MM.1S (cell line): ENCODE data around the gene WDFY2.

ENCODE experiments used
- DNase-seq: peaks from one replicate; pipeline ENCODE4 v3.0.0-alpha.2; 2015
- H2AFZ ChIP-seq: fragments of 300-600 bp; sonication (generic); 2 replicates; pipeline ENCODE4 v1.6.0; 2016; ENCODE audit warnings: antibody characterized with exemption, low read length
- H3F3A ChIP-seq: fragments of 300-600 bp; sonication (generic); 2 replicates; pipeline ENCODE4 v1.6.1; 2016; ENCODE audit warnings: mild to moderate bottlenecking, antibody characterized with exemption, low read length, moderate library complexity, mixed read lengths; ENCODE audit not compliant: insufficient read depth
- H3K27ac ChIP-seq: fragments of 300-600 bp; sonication (generic); 2 replicates; pipeline ENCODE4 v1.5.1; 2016; ENCODE audit warnings: mild to moderate bottlenecking, low read length
- H3K27me3 ChIP-seq: fragments of 300-600 bp; sonication (generic); replicated peaks from 2 replicates; pipeline ENCODE4 v1.6.0; 2016; ENCODE audit warnings: low read length; ENCODE audit not compliant: insufficient read depth
- H3K36me3 ChIP-seq: fragments of 300-600 bp; sonication (generic); replicated peaks from 2 replicates; pipeline ENCODE4 v1.6.1; 2016; ENCODE audit warnings: mild to moderate bottlenecking, low read length, mixed read lengths; ENCODE audit not compliant: insufficient read depth
- H3K4me1 ChIP-seq: fragments of 300-600 bp; sonication (generic); 2 replicates; pipeline ENCODE4 v1.6.1; 2016; ENCODE audit warnings: low read length, mixed read lengths
- H3K4me2 ChIP-seq: fragments of 300-600 bp; sonication (generic); 2 replicates; pipeline ENCODE4 v1.6.0; 2016; ENCODE audit warnings: low read depth, low read length
- H3K4me3 ChIP-seq: fragments of 300-600 bp; sonication (generic); 2 replicates; pipeline ENCODE4 v1.5.1; 2016; ENCODE audit warnings: low read length, mixed read lengths
- H3K79me2 ChIP-seq: fragments of 300-600 bp; sonication (generic); 2 replicates; pipeline ENCODE4 v1.6.1; 2016; ENCODE audit warnings: mixed run types, low read length, mixed read lengths
- H3K9ac ChIP-seq: fragments of 300-600 bp; sonication (generic); 2 replicates; pipeline ENCODE4 v1.6.1; 2016; ENCODE audit warnings: low read length, mixed read lengths
- H3K9me2 ChIP-seq: fragments of 300-600 bp; sonication (generic); replicated peaks from 2 replicates; pipeline ENCODE4 v1.6.1; 2016; ENCODE audit warnings: mild to moderate bottlenecking, low read length, mixed read lengths; ENCODE audit not compliant: insufficient read depth
- H3K9me3 ChIP-seq: fragments of 300-600 bp; sonication (generic); replicated peaks from 2 replicates; pipeline ENCODE4 v1.6.1; 2016; ENCODE audit warnings: mild to moderate bottlenecking, low read length, mixed read lengths; ENCODE audit not compliant: insufficient read depth
- H4K20me1 ChIP-seq: fragments of 300-600 bp; sonication (generic); 2 replicates; pipeline ENCODE4 v1.6.1; 2016; ENCODE audit warnings: mild to moderate bottlenecking, low read length, moderate library complexity, mixed read lengths; ENCODE audit not compliant: insufficient read depth
- EZH2 ChIP-seq: fragments of 300-600 bp; sonication (generic); optimal IDR thresholded peaks from 2 replicates; pipeline ENCODE3; 2017; ENCODE audit warnings: low read depth, mild to moderate bottlenecking, antibody characterized with exemption, low read length, mixed read lengths
- EZH2phosphoT487 ChIP-seq: fragments of 300-600 bp; sonication (generic); IDR thresholded peaks from 2 replicates; pipeline ENCODE4 v1.6.1; 2018; ENCODE audit warnings: antibody characterized with exemption, low read length
- TF ChIP-seq, protein P1 (sequence below): fragments of 300-600 bp; sonication (generic); IDR thresholded peaks from 2 replicates; pipeline ENCODE4 v1.5.1; 2016; ENCODE audit warnings: antibody characterized with exemption, low read length, mixed read lengths

Gene WDFY2

DNA sequence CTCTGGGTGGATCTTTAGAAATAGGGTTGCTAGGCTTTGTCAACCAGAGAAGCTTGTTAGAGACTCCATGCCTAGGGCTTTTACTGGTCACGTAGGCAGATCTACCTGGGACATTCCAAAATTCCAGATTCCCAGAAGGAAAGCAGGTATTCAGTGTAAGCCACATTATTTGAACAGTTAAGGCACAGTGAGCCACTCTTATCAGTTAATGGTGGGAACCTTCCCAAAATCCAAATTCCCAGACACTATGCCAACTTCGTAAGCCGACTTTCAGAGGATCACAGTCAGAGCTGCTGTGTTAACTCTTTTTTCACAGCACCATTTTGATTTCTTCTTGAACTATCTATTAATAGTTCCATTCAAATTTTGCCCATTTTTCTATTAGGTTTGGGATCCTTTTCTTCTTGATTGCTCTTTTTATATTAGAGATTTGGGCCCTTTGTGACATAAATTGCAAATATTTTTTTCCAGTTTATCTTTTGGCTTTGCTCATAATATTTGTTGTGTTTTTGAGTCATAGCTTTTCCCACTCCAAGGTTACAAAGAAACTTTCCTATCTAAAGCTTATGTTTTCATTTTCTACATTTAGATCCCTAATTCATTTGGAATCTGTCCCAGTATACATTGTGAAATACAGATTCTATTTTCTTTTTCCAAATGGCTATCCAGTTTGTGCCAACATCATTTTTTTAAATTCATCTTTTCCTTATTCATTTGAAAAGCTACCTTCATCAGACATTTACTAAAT, 142.4 kb downstream of the WDFY2 start:
- no peak for DNase-seq
- TF ChIP-seq EZH2phosphoT487: no peak
- TF ChIP-seq EZH2: no peak
- TF ChIP-seq, protein P1, sequence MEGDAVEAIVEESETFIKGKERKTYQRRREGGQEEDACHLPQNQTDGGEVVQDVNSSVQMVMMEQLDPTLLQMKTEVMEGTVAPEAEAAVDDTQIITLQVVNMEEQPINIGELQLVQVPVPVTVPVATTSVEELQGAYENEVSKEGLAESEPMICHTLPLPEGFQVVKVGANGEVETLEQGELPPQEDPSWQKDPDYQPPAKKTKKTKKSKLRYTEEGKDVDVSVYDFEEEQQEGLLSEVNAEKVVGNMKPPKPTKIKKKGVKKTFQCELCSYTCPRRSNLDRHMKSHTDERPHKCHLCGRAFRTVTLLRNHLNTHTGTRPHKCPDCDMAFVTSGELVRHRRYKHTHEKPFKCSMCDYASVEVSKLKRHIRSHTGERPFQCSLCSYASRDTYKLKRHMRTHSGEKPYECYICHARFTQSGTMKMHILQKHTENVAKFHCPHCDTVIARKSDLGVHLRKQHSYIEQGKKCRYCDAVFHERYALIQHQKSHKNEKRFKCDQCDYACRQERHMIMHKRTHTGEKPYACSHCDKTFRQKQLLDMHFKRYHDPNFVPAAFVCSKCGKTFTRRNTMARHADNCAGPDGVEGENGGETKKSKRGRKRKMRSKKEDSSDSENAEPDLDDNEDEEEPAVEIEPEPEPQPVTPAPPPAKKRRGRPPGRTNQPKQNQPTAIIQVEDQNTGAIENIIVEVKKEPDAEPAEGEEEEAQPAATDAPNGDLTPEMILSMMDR: no peak
- Histone ChIP-seq H3K4me3 (no peak overlapping the region), H3K27me3 (no peaks in the 10 kb centered on the region), H3F3A (no peaks in the 10 kb centered on the region), H3K9ac (no peak overlapping the region), H3K4me1 (0 out of 2 replicates have a peak, but pooled peaks cover 1% of the 10 kb centered on the region), H3K9me3 (no peaks in the 10 kb centered on the region), H3K36me3 (no peaks in the 10 kb centered on the region), H3K9me2 (no peaks in the 10 kb centered on the region), H4K20me1 (no peaks in the 10 kb centered on the region), H3K79me2 (no peaks in the 10 kb centered on the region), H3K4me2 (no peak overlapping the region), H2AFZ (no peak overlapping the region), H3K27ac (no peak overlapping the region)

- H3K4me3 ChIP-seq: no peak overlapping the region
- TF ChIP-seq EZH2 (no peak), EZH2phosphoT487 (no peak)
- TF ChIP-seq, protein P1: no peak
- no peak overlapping the region for H3K27ac ChIP-seq
- no peak overlapping the region for H3K4me2 ChIP-seq
- no peaks in the 10 kb centered on the region for H3K4me1 ChIP-seq
- no peaks in the 10 kb centered on the region for H3K79me2 ChIP-seq
- no peak overlapping the region for H3K9ac ChIP-seq
- no peaks in the 10 kb centered on the region for H3K36me3 ChIP-seq
- no peak overlapping the region for H2AFZ ChIP-seq
- no peaks in the 10 kb centered on the region for H4K20me1 ChIP-seq
- no peaks in the 10 kb centered on the region for H3K9me2 ChIP-seq
- no peaks in the 10 kb centered on the region for H3F3A ChIP-seq
- no peak for DNase-seq
- H3K9me3 ChIP-seq: no peaks in the 10 kb centered on the region
- H3K27me3 ChIP-seq: no peaks in the 10 kb centered on the region
Measured at GRCh38 chr13:51727634-51728274, 143.5 kb downstream of the WDFY2 start.

DNA sequence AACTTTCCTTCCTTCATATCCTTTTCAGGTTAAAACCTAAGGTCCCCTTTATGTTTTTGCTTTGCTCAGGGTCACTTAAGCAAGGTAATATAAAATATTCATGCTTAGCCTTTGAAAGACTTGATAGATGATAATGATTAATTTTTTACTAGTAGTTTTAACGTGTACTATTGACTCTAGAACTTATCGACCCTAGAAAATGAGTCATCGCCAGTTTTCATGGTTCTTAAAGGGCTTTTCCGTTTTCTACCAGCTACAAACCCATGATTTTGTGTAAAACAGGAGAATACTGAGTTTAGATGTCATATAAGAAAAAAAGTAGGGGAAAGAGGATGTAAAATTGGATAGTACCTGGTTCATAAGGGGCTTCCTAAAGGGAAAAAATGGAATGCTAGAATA, 144.0 kb downstream of the WDFY2 start:
- H3F3A ChIP-seq: no peaks in the 10 kb centered on the region
- H2AFZ ChIP-seq: no peak overlapping the region
- no peaks in the 10 kb centered on the region for H4K20me1 ChIP-seq
- no peaks in the 10 kb centered on the region for H3K4me1 ChIP-seq
- no peaks in the 10 kb centered on the region for H3K36me3 ChIP-seq
- TF ChIP-seq EZH2phosphoT487 (no peak), EZH2 (no peak)
- TF ChIP-seq, protein P1: no peak
- H3K27ac ChIP-seq: no peak overlapping the region
- H3K9ac ChIP-seq: no peak overlapping the region
- H3K9me3 ChIP-seq: no peaks in the 10 kb centered on the region
- no peaks in the 10 kb centered on the region for H3K79me2 ChIP-seq
- H3K9me2 ChIP-seq: no peaks in the 10 kb centered on the region
- H3K27me3 ChIP-seq: no peaks in the 10 kb centered on the region
- no peak overlapping the region for H3K4me2 ChIP-seq
- DNase-seq: no peak
- no peak overlapping the region for H3K4me3 ChIP-seq
